Peyer's patch (tissue), 4 donors: ENCODE results near the gene DPP9.

Source experiments
- CTCF ChIP-seq, 6 experiments: fragments of 450-650 bp in 4 of 6; fragments of 200-600 bp in 2 of 6; sonication (generic) in 1 of 6; IDR thresholded peaks; one replicate each; pipeline ENCODE4 v1.5.1; 2017 to 2019; ENCODE audit warnings: antibody characterized with exemption in 6 of 6, mild to moderate bottlenecking in 3 of 6, moderate library complexity in 1 of 6
- POLR2A ChIP-seq, 2 donors: fragments of 450-650 bp; IDR thresholded peaks; one replicate each; pipeline ENCODE4 v1.5.1; 2017; ENCODE audit warnings: antibody characterized with exemption in 2 of 2, mild to moderate bottlenecking in 2 of 2, moderate library complexity in 2 of 2

DNA sequence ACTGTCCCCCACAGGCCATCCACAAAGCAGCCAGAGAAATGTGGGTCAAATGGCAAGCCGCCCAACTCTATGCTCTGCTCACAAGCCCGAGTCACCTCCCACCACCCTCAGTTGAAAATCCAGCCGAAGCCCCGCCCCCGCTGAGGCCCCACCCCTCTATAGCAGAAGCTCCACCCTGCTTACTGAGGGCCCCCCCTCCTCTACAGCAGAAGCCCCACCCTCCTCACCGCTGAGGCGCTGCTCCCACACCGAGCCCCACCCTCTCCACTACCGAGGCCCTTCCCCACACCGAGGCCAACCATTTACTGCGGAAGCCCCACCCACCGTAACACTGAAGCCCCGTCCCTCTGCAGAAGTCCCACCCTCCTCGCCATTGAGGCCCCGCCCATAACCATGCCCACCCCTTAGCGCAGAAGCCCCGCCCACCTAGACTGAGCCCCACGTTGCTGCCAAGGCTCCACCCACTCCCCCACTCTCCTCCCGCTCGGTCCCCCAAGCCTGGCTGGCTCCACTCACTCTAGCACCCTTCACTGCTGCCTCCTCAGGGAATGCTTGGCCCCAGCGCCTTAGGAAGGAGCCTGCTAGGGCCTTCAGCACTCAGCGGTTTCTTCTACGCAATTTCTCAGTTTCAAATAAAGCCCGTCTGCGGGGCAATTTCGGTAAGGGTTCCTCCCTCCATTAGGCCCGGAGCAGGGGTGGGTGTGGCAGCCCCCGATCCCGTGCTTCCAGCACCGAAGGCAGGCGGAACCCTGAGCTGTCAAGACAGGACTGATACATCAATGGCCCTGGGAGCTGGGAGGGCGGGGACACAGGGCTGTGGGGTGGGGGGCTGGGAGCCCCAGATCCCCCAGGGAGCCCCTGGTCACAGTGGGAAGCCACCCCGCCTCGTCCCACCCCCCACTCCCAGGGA is 44.5 kb downstream of the DPP9 start:
- TF ChIP-seq CTCF (IDR thresholded peaks at IDR 0.05) (no peak), POLR2A (IDR thresholded peaks at IDR 0.05) (no peak)
